A549 treated with AZD9567 at 1 μM for 4 hours (cell line): ENCODE results near the gene OR10H5. TPM values are rescaled to one million over a fixed set of nuclear protein-coding genes. Genes with fewer than 3 reads are reported as not detected.

Experiments
- total RNA-seq: library from RNA; stranded (reverse); fragments of 200-300 nt; extraction: Qiagen RNA extraction; gene quantifications from 5 replicates; pipeline ENCODE4 v1.2.3, GENCODE V29; 2022; ENCODE audit not compliant: insufficient read depth

The OR10H5 gene
- not detected in 5 replicates for total RNA-seq

GRCh38 chr19:15787611-15788155, at the start of gene OR10H5:
OR10H5 (plus strand) TSS chr19:15787661; CDS start chr19:15794049, 6,388 bp downstream.

GRCh38 chr19:15737722-15738121, 49.7 kb upstream of the OR10H5 start, which contains the start of gene OR10H3:
OR10H3 (plus strand) TSS chr19:15737985; CDS start chr19:15741393, 3,408 bp downstream.

GRCh38 chr19:15815306-15815705, 27.8 kb downstream of the OR10H5 start, which contains the start of gene OR10H1:
OR10H1 (minus strand) TSS chr19:15815664; CDS start chr19:15808037, 7,627 bp downstream.

Other genes with a start within 250 kb of the OR10H5 start
- gene CYP4F8, start 172.4 kb upstream of the OR10H5 start, total RNA-seq: not detected in 5 replicates
- 1.1 to 3.6 TPM (median 3.1 TPM) in 5 replicates for gene CYP4F3, start 146.8 kb upstream of the OR10H5 start, total RNA-seq
- 1.4 to 1.7 TPM (median 1.6 TPM) in 4 of 5 replicates, not detected in the other for gene CYP4F12, start 114.6 kb upstream of the OR10H5 start, total RNA-seq
- not detected in 5 replicates for gene OR10H2, start 59.6 kb upstream of the OR10H5 start, total RNA-seq
- not detected in 5 replicates for gene OR10H3, start 49.7 kb upstream of the OR10H5 start, total RNA-seq
- not detected in 5 replicates for gene OR10H1, start 28.0 kb downstream of the OR10H5 start, total RNA-seq
- gene CYP4F2, start 110.4 kb downstream of the OR10H5 start, total RNA-seq: 0.07 to 0.31 TPM (median 0.16 TPM) in 3 of 5 replicates, not detected in the others
- 4.4 to 7.3 TPM (median 4.7 TPM) in 5 replicates for gene CYP4F11, start 146.9 kb downstream of the OR10H5 start, total RNA-seq
- not detected in 5 replicates for gene OR10H4, start 161.3 kb downstream of the OR10H5 start, total RNA-seq